Cerebellar nuclear complex (tissue), 1 donor: ENCODE results near the gene KAZN.

Experiments
- DNase-seq, 2 experiments: peaks; one replicate each; lab custom pipeline; 2025; lab: John Stamatoyannopoulos, UW

KAZN gene

DNA sequence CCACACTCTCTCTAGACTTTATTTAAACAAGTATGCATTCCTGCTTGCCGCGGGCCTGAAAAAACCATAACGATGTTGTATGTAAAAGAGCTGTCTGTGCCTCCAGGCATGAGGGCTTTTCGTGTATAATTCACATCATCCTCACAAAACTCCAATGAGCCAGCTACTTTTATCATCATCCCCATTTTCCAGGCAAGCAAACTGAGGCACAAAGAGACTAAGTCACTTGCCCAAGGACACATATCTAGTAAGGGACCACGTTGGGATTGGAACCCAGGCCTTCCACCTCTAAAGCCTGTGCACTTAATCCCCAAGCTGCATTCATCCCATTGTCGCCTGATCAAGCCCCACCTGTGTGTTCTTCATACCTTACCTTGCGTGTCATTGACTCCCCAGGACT, 226.9 kb downstream of the KAZN start:
- DNase-seq = no peak

DNA sequence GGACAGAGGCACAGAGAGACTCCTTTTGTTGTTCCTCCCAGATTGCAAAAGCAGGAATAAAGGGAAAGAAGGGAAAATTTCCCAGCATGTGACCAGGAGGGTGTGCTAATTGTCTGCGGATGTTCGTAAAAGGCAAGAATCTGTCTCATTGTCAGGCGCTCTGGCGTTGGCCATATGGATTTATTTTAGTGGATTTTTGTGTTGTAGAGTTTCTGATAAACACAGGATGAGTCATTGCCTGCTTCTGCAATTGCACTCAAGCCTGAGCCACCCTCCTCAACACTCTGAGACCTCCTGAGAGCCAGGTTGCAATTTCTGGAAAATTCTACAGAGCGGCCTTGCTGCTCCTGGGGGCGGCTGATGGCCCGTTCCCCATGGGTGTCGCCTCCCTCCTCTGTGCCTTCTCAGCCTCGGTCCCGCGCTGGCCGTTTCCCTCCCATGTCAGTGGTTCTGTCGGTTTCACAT, 227.7 kb downstream of the KAZN start:
- DNase-seq = no peak

DNA sequence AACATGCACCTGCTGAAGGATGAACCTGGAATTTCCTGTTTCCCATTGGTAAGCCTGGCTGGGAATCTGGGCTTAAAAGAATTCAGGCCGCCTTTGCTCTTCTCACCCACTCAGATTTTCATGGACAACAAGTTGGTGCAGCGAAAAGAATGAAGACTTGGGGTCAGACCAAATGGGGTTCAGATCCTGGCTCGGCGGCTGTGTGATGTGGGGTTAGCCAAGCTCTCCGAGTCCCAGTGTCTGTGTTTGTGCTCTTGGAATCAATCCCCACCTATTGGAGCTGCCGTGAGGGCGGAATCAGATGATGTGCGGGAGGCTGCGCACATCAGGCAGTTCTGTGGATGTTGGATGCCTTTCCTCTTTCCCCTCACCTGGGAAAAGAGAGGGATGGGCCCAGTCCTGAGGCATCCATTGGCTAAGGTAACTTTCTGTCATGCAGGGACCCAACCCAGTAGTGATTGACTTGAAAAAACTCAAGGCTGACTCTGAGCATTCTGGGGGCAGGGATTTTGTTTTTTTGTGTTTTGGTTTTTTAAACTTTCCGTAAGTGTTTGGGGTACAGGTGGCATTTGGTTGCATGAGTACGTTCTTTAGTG, 228.3 kb downstream of the KAZN start:
- no peak for DNase-seq

DNA sequence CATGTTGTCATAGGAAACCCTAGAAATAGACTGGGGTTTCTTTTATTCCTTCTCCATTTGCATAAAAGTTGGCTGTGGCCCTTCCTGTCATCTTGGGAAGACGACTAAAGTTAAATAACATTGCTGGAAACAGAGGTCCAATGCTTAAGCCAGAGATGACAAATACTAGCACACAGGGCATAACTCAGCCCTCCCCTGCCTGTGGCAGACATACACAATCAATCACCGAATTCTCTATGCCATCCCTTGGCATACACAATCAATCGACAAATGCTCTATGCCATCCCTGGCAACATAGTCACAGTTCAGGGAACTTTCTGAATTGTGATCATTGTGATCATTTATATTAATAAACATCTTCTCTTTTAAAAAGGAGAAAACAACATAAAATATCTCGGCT, 229.4 kb downstream of the KAZN start:
- no peak for DNase-seq

DNA sequence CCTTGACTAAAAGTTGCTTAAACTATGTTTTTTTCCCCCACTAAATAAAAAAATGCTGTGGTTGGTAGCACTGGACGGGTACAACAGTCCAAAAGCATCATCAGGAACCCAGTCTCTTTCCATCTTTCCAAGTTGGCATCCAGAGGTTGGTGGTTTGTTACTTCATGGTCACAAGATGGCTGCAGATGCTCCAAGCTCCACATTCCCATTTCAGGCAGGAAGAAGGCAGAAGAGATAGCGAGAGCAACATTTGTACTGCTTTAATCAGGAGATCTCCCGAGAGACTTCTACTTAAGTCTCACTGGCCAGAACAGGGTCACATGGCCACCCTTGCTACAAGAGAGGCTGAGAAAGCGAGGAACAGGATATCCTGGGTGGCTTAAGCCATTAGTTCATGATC, 230.2 kb downstream of the KAZN start:
- DNase-seq = no peak

DNA sequence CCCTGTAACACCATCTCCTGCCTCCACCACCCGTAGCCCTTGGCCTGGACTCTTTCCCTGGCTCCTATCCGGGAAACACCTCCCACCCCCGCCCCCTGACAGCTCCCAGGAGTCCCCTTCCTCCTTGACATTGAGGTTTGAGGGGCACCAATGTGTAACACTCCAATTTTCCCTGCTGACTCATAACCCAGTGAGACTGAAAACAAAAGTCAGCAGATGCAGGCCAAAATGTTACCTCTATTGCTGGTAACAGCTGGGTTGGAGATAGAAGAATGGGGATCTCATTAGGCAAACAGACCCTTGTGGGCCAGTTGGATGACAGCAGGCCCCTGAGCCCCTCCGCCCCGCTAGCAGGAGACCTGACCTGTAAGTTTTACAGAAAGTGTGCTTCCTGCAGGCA, 237.2 kb downstream of the KAZN start:
- DNase-seq = no peak

DNA sequence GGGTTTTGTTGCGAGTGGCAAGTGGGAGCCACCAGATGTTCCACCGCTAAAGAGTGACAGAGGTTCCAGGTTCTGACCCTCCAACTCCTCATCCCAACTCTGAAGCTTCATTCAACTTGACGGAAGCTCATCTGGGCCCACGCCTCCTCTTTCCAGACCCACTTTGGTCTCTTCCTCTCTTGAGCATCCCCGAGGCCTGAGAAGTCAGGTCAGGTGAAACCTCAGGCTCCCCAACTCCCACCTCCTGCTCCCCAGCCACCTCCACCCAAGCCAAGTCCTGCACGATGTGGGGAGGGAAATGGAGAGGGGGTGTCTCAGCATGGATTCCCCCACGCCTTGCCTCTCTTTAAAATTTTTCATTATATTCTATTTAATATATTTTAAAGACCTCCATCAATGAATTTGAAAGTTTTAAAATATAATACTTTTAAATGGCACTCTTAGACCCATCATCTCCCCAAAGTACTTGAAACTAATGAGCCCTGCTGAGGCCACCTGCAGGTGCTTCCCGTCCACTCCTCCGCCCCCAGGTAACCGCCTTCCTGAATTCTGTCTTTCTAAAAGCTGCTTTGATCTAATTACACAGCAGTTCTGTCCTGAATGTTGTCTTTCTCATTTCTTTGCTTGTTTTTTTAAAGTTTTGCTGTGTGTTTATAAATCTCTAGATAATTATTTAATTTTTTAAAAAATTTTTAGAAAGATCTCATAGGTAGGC, 238.1 kb downstream of the KAZN start:
- no peak for DNase-seq

DNA sequence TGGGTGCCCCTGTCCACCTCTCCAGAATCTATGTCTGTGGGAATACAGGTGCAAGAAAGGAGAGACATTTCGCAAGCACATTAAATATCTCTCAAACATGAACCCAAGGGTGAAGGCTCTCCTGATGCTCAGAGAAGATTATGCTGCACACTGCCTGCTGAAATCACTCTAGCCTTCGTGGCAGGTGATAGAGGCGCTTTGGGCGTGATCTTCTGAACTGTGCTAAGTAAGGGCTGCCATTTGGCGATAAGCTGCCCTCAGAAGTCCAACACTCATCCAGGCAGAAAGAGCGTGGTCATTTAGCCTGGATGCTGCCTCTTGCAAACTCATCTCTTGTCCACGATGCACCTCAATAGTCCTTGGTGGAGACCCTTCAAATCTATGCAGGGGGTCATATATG, 241.9 kb downstream of the KAZN start:
- no peak for DNase-seq

DNA sequence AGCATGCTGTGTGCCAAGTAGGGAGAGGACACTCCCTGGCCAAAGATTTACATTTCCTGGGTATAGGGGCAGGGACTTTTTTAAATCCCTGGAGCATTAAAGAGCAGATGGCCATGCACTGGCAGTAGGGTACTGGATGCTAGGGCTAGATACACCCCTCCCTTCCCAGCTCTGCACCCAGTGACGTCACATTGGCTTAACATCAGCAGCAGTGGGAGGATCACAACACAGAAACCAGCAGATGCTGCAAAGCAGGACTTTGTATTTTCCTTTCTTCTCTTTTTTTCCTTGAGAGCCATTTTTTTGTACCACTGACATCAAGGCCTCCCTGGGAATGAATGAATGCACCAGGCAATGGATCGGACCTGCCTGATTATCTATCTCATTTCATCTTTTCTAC, 243.0 kb downstream of the KAZN start:
- no peak for DNase-seq

DNA sequence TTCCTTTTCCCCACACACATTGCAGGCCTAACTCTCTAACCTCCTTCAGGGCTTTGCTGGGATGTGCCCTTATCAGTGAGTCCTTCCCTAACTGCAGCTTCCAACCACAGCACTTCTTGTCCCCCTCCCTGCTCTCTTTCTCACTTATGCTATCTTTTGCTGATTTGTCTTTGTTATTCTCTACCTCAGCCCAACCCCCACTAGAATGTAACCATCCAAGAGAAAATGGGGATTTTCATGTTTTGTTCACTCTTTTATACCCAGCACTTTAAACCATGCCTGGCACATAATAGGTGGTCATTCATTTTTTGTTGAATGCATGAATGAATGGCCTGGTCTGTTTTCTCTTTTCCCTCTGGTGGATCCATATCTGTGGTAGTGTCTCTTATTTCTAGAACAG, 243.5 kb downstream of the KAZN start:
- DNase-seq = no peak

DNA sequence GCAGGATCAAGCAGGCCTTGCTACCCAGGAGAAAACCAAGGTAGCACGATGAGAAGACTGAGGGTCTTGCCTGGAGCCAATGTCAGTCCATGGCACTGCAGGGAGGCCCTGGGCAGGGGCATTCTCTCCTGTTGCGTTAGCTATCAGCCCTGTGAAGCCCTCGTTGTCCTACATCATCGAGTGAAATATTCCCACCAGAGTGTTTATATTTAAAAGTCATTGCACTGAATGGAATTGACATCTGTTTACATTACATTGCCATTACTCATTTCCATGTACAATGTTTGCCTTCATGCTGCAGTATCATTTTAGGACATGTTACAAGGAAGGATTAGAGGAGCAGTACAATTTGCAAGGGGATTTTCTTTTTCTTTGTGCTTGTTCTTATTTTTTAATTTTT, 243.9 kb downstream of the KAZN start:
- no peak for DNase-seq

DNA sequence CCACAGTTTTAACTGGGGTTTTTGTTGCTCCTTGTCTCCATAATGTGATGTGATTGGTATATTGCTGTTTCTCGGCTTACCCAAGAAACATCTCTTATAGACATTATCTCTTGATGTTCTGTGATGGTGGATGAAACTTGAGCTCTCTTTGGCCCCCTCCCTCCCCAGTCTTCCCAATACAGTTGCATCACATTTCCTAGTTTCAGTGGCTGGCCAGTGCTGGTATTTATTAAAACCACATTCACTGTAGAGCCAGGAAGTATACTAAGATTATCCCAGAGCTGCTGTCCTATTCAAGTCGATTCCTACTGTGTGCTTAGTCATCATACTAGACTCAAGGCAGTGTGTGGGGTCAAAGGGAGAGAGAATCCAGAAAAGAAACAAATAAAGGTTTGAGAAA, 244.4 kb downstream of the KAZN start:
- DNase-seq = no peak

DNA sequence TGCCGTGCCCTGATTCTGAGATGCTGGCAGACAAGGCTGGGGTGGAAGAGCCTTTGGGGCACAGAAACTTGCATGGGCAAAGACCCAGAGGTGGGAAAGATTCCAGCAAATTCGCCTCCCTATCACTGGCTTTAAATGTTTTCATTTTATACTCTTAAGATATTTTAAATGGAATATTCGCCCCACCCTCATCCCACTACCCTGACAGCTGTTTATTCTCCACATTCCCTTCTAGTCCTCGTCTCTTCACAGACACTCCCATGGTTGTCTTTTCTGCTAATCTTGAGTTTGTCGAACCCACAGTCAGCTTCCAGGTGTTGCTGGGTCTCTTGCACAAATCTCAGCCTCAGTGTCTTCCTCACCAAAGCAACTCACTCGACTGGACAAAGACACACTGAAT, 245.0 kb downstream of the KAZN start:
- no peak for DNase-seq

DNA sequence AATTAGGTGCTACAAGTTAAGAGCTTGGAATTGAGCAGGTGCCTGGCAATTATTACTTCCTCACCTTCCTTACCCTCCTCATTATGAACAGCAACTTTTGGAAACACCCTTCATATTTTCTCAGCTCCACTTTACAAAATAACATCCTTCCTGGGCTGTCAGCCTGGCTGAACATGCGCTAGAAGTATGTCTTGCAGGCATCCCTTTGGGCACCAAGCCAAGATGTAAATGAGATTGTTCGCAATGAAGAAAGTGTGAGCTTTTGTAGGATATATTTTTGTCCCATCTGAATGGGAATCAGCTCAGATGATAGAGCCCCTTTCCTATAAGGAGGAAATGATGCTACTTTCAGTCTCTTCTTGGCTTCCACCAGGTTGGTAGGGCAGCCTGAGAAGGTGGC, 245.9 kb downstream of the KAZN start:
- DNase-seq = no peak

DNA sequence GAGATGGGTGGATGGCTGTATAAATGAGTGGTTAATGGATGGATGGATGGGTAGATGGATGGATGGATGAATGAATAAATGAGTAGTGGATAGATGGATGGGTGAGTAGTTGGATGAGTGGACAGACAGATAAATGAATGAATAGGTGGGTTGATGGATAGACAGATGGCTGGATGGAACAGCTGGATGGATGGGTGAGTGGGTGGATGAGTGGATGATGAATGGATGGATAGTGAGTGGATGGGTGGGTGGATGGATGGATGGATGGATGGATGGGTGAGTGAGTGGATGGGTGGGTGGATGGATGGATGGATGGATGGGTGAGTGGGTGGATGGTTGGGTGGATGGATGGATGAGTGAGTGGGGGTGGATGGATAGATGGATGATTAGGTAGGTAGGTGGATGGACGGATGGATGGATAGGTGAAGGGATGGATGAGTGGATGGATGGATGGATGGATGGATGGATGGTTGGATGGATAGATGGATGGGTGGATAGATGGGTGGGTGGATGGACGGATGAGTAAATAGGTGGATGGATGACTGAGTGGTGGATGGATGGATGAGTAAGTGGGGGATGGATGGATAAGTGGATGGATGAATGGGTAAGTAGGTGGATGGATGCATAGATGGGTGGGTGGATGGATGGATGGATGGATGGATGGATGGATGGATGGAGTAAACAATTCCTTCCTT, 246.6 kb downstream of the KAZN start:
- DNase-seq = no peak

DNA sequence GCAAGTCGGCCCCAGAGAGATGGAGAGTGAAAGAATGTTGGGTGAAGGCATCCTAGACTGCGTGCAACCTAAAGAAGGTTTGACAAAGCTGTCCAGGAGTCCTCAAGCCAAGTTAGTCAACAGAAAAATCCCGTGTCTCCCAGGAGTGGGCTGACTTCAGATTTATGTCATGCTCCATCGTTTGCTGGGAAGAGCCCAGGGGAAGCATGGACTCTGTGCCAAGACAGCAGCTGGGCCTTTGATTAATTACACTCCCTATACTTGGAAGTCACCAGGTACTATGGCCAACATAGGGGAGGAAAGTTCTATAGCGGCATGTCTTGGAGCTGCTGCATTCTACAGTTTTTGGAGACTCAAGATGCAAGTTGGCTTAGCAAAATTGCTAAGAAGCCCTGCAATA, 247.4 kb downstream of the KAZN start:
- no peak for DNase-seq

DNA sequence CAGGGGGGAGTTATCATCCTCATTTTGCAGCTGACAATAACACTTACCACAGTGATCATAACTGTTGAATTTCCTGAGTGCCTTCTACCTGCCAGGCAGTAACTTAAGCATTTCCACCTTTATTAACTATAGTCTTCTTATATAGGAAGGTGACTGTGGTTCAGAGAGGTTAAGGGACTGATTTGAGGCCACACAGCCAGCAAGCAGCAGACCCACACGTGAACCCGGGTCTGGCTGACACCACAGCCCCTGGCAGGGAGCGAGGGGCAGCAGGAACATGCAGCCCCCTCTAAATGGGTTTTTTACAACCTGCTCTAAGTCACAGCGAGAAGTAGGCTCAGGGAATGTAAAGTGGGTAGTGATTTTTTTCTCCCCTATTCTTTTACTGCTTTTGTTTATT, 248.2 kb downstream of the KAZN start:
- no peak for DNase-seq

DNA sequence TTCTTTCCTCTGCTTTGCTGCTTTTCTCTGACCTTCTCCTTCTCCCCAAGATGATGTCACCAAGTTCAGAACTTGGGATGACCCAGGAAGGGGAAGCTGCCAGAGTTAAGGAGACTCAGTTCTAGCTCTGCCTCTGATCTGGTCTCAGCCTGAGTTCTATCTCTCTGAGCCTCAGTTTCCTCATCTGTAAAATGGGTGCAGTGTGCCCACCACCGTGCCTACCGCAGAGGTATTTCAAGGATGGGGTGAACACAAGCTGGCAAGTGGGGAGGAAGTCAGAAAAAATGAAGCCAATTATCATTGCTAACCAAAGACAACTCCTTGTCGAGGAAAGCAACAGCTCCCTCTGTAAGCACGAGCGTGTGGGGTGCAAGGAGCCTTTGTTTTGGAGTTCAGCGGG, 249.7 kb downstream of the KAZN start:
- no peak for DNase-seq

DNA sequence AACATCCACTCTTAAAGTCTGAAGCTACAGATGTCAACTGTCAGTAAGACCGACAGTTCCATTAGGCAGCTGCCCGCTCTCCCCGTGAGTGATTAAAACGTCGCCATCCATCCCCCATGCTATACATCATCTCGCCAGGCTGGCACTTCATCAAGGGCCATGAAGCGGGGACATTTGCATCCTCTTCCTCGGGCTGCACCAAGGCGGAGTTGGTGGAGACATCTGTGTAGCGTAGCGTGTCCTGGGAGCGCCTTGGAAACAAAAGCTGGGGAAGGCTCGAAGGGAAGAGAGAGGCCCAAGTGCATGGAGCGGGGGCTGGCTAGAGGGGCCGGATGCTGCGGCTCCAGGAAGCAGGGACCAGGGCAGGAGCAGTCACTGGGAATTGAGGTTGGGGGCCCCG, 250.1 kb downstream of the KAZN start:
- no peak for DNase-seq

DNA sequence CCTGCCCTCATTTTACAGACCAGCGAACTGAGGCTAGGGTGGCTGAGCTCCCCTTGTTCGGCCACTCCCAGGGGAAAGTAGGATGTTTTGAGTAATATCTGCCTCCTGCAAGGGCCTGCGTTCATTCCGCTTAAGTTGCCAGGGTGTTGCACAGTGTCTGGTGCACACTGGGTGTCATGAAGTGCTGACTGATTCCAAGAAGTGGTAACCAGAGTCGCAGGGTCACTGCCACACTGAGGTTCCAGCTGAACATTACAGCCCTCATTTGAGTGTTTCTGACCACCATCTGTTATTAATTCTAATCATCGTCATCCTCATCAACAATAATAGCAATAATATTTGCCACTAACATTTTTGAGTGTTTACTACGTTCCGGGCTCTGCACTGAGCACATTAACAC, 250.6 kb downstream of the KAZN start:
- no peak for DNase-seq

DNA sequence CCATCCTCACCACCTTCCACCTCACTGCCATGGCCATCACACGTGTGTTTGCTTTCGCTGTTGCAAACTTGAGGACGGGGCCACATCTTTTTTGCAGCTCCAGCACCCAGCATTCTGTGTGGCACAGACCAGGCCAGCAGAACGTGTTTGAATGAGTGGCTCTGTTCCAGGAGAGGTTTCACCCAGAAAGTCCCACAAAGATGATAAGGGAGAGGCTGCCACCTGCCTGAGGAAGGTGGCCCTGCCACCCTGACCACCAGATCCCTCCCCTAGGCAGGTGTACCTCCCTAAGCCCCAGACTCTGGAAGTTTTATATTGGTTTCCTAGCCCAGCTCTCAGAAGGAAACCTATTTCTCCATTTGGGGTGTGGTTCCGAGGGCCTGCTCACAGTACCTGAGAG, 252.1 kb downstream of the KAZN start:
- no peak for DNase-seq

DNA sequence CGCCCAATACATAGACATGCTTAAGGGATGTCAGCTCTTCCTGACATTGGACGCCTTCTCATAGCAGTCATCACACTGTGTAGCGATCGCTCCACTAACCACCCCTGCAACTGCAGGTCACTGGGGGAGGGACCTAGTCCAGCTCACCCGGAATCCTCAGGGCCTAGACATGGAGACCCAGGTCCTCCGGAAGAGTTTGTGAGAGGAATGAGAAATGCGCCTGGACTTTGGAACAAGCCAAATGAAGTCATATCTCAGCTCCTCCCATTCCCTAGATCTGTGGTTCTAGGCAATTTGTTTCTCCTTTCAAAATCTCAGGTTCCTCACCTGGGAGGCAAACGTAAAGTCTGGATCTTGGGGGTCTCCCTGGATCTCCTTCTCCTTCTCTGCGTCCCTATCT, 253.3 kb downstream of the KAZN start:
- no peak for DNase-seq

DNA sequence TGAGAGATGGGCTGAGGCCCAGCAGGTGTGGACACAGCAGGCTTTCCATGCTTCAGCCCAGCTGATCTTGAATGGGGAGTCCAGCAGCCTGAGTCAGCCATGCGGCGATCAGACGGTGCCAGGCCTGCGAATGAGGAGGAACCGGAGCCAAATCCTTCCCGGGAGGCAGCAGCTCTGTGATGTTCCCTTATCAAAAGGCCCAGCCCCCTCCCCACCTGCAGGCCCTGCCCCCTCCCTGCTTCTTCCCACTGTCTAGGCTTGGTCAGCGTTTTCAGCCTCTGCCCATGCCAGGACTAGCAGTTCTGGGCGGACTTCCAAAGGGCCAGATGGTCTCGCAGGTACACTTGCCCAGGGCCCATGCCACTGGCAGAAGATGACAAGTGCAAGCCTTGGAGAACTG, 253.8 kb downstream of the KAZN start:
- DNase-seq = peak; percentile 89 to 93

DNA sequence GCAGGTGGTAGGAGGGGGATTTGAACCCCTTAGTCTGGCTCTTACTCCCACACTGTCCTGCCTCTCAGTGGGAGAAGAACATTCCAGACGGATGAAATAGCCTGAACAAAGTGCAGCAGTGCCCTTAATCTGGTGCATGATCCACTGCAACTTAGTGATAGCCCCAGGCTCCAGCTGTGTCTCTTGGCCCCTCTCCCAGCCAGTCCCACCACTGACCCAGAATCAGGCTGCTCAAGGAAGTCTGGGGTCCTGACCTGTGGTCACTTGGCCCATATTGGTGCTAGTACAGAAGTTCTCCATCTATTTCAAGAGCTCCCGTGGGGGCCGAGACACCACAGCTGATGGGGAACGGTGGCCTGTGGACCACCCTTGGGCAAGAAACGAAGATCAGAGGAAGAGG, 255.0 kb downstream of the KAZN start:
- DNase-seq = no peak
